Spinal cord (tissue), 10 donors: ENCODE measurements around the gene PRUNE1. TPM values are rescaled to one million over a fixed set of nuclear protein-coding genes. Genes with fewer than 3 reads are reported as not detected.
A peak's percentile ranks its signal among the peaks of the same experiment; 100 is the strongest.

Experiments used
- DNase-seq, 6 donors: peaks; one replicate each; pipeline versions ENCODE4 v3.0.0 to v3.0.0-alpha.2; 2013 to 2015; ENCODE audit warnings: low spot score in 6 of 6, low read depth in 4 of 6
- H3K27ac ChIP-seq: one replicate; pipeline ENCODE4 v1.5.1; 2013; ENCODE audit warnings: low read depth, low read length, control low read depth
- H3K27me3 ChIP-seq: one replicate; pipeline ENCODE4 v1.6.1; 2013; ENCODE audit warnings: low read length; ENCODE audit not compliant: control insufficient read depth, insufficient read depth
- H3K36me3 ChIP-seq: one replicate; pipeline ENCODE4 v1.6.1; 2013; ENCODE audit warnings: low read length; ENCODE audit not compliant: control insufficient read depth, insufficient read depth
- H3K4me1 ChIP-seq: one replicate; pipeline ENCODE4 v1.6.1; 2013; ENCODE audit warnings: low read length; ENCODE audit not compliant: control insufficient read depth, insufficient read depth
- H3K4me3 ChIP-seq: one replicate; pipeline ENCODE4 v1.5.1; 2013; ENCODE audit warnings: low read depth, low read length, control low read depth
- H3K9me3 ChIP-seq: one replicate; pipeline ENCODE4 v1.6.1; 2013; ENCODE audit warnings: low read length; ENCODE audit not compliant: control insufficient read depth, insufficient read depth
- WGBS: methylation state at CpG from one replicate; pipeline ENCODE4 v1.1.5; 2013; ENCODE audit warnings: missing lambda C conversion rate; ENCODE audit not compliant: insufficient coverage; 5-methylcytosine and 5-hydroxymethylcytosine counted together
- polyA plus RNA-seq, 2 donors: library from polyadenylated mRNA; unstranded; fragments of 120-200 nt; gene quantifications; one replicate each; pipeline ENCODE4 v1.2.1, GENCODE V29; 2013; ENCODE audit not compliant: insufficient read length in 2 of 2
- small RNA-seq: library from RNA; depleted of rRNA; stranded (forward); fragments of <200 nt; gene quantifications from one replicate; pipeline ENCODE3, GENCODE V24; 2014; ENCODE audit warnings: low replicate concordance
- total RNA-seq, 2 donors: library from RNA; depleted of rRNA in 1 of 2; stranded (reverse); fragments of 120-200 nt in 1 of 2; fragments of >200 nt in 1 of 2; gene quantifications; one replicate each; pipeline versions ENCODE4 v1.2.3 to v1.2.4, GENCODE V29; 2013 to 2014
- donor health status: healthy.

PRUNE1 gene
- total and polyA plus RNA-seq, 4 donors: 18.9 to 39.4 (median 33.3) TPM

DNA sequence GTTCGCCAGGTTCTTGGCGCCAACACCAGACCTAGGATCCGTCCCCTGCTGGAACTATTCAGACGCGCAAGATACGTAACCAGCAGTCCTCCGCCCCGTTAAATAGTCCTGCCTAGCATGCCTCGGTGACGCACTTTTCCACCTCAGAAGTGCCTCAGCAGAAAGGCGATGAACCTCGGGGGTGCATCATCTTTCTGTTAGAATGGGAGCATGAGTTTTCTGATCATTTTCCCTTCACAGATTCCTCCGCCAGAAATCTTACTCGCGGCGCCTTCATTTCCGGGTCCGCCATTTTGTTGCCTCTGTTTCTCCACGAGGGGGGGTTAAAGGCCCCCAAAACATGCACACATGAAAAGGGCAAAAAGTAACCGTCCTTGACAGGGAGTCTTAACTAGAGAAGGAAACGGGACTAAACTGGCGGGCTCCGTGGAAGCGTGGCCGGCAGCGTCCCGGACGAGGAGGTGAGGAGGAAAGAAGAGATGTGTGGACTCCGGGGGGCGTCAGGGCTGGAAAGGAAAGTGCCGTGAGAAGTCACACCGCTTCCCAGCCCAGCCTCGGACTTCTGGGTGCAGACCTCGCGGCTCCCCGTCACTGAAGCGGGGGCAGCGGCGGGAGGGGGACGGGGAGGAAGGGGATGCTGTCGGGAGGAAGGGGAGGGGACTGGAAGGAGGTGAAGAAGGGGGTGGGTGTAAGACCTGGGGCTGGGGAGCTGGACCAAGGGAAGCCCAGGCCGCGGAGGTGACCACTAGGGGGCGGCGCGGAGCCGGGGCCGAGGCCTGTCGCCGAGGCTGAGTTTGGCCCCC lies 62.4 kb downstream of the PRUNE1 start, which contains the start of gene GABPB2:
Gene GABPB2, plus strand, starts transcription at position 288 of the 803 bp plus-strand sequence. CDS start 17,429 bp downstream, outside the sequence.
- Histone ChIP-seq H3K27ac (peak within 1 kb of the TSS; percentile 100), H3K9me3 (no peaks in the 10 kb centered on the region), H3K4me3 (peak within 1 kb of the TSS; percentile 99), H3K36me3 (peaks cover 33% of the 10 kb centered on the region), H3K4me1 (peaks cover 31% of the 10 kb centered on the region), H3K27me3 (no peaks in the 10 kb centered on the region)
- peak in 5 of 6 donors; percentile 84 to 97 (median 96) for DNase-seq
- 4% methylated on average over 39 of the region's 50 CpGs for WGBS

DNA sequence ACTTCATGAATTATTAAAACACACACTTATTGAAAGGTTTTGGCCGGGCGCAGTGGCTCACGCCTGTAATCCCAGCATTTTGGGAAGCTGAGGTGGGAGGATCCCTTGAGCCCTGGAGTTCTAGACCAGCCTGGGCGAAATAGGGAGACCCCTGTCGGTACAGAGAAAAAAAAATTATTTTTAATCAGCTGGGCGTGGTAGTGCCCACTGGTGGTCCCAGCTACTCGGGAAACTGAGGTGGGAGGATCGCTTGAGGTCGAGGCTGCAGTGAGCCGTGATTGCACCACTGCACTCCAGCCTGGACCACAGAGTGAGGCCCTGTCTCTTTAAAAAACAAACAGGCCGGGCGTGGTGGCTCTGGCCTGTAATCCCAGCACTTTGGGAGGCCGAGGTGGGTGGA lies 64.0 kb downstream of the PRUNE1 start:
- Histone ChIP-seq H3K9me3 (no peaks in the 10 kb centered on the region), H3K27ac (peak overlapping the region; percentile 100), H3K4me3 (no peak overlapping the region), H3K4me1 (peaks cover 27% of the 10 kb centered on the region), H3K27me3 (no peaks in the 10 kb centered on the region), H3K36me3 (peaks cover 23% of the 10 kb centered on the region)
- DNase-seq: no peak
- 71% methylated on average over 10 of the region's 13 CpGs for WGBS

Small RNA genes within 50 kb of the gene (small RNA-seq; reads per million reads assigned to genes)
- not detected for gene RNU6-884P

Other genes with a start within 250 kb of the PRUNE1 start
- gene CTSS, start 242.7 kb upstream of the PRUNE1 start, total RNA-seq: 10 to 100 TPM; 26.2 to 58.8 TPM
- 10 to 100 TPM; 10.7 to 15.8 TPM for gene CTSS, start 242.7 kb upstream of the PRUNE1 start, polyA plus RNA-seq
- gene CTSK, start 200.2 kb upstream of the PRUNE1 start, total RNA-seq: 100 to 1,000 TPM in 1 of 2 donors, 10 to 100 TPM in 1; 73.6 to 153 TPM
- 10 to 100 TPM; 13.9 to 44.5 TPM for gene CTSK, start 200.2 kb upstream of the PRUNE1 start, polyA plus RNA-seq
- gene ARNT, start 131.8 kb upstream of the PRUNE1 start, total RNA-seq: 10 to 100 TPM; 29.3 to 42.7 TPM
- gene ARNT, start 131.8 kb upstream of the PRUNE1 start, polyA plus RNA-seq: 10 to 100 TPM; 20.9 to 30.0 TPM
- under 1 TPM in 1 of 2 donors, not detected in 1; 0.39 TPM for gene CTXND2, start 121.3 kb upstream of the PRUNE1 start, total RNA-seq
- gene CTXND2, start 121.3 kb upstream of the PRUNE1 start, polyA plus RNA-seq: under 1 TPM in 1 of 2 donors, not detected in 1; 0.14 TPM
- 10 to 100 TPM; 39.7 to 58.6 TPM for gene SETDB1, start 82.1 kb upstream of the PRUNE1 start, total RNA-seq
- 10 to 100 TPM; 41.2 to 54.3 TPM for gene SETDB1, start 82.1 kb upstream of the PRUNE1 start, polyA plus RNA-seq
- 100 to 1,000 TPM; 116 to 224 TPM for gene CERS2, start 33.6 kb upstream of the PRUNE1 start, total RNA-seq
- 100 to 1,000 TPM; 163 to 176 TPM for gene CERS2, start 33.6 kb upstream of the PRUNE1 start, polyA plus RNA-seq
- gene ANXA9, start 26.2 kb upstream of the PRUNE1 start, total RNA-seq: 1 to 10 TPM in 1 of 2 donors, under 1 TPM in 1; 0.50 to 2.6 TPM
- gene ANXA9, start 26.2 kb upstream of the PRUNE1 start, polyA plus RNA-seq: 1 to 10 TPM; 5.4 to 8.3 TPM
- gene MINDY1, start 1.5 kb upstream of the PRUNE1 start, total RNA-seq: 10 to 100 TPM; 21.9 to 48.1 TPM
- gene MINDY1, start 1.5 kb upstream of the PRUNE1 start, polyA plus RNA-seq: 10 to 100 TPM; 38.2 to 47.5 TPM
- gene BNIPL, start 28.1 kb downstream of the PRUNE1 start, total RNA-seq: under 1 TPM; 0.20 to 0.83 TPM
- gene BNIPL, start 28.1 kb downstream of the PRUNE1 start, polyA plus RNA-seq: under 1 TPM; 0.73 to 0.93 TPM
- gene C1orf56, start 39.3 kb downstream of the PRUNE1 start, total RNA-seq: 10 to 100 TPM in 1 of 2 donors, 1 to 10 TPM in 1; 4.1 to 11.0 TPM
- 10 to 100 TPM; 13.7 to 16.9 TPM for gene C1orf56, start 39.3 kb downstream of the PRUNE1 start, polyA plus RNA-seq
- 10 to 100 TPM; 59.0 to 73.8 TPM for gene CDC42SE1, start 51.2 kb downstream of the PRUNE1 start, total RNA-seq
- gene CDC42SE1, start 51.2 kb downstream of the PRUNE1 start, polyA plus RNA-seq: 10 to 100 TPM; 86.3 to 89.8 TPM
- 10 to 100 TPM; 34.2 to 54.3 TPM for gene MLLT11, start 51.9 kb downstream of the PRUNE1 start, total RNA-seq
- 100 to 1,000 TPM; 182 to 203 TPM for gene MLLT11, start 51.9 kb downstream of the PRUNE1 start, polyA plus RNA-seq
- gene GABPB2, start 62.3 kb downstream of the PRUNE1 start, total RNA-seq: 10 to 100 TPM; 18.0 to 18.1 TPM
- gene GABPB2, start 62.3 kb downstream of the PRUNE1 start, polyA plus RNA-seq: 1 to 10 TPM; 6.2 to 9.3 TPM
- 10 to 100 TPM; 10.2 to 16.4 TPM for gene SEMA6C, start 138.2 kb downstream of the PRUNE1 start, total RNA-seq
- 10 to 100 TPM; 34.6 to 47.8 TPM for gene SEMA6C, start 138.2 kb downstream of the PRUNE1 start, polyA plus RNA-seq
- 1 to 10 TPM; 4.5 to 5.5 TPM for gene TNFAIP8L2, start 148.2 kb downstream of the PRUNE1 start, total RNA-seq
- gene TNFAIP8L2, start 148.2 kb downstream of the PRUNE1 start, polyA plus RNA-seq: 1 to 10 TPM; 3.2 to 3.9 TPM
- 10 to 100 TPM; 12.9 to 19.1 TPM for gene LYSMD1, start 157.5 kb downstream of the PRUNE1 start, total RNA-seq
- gene LYSMD1, start 157.5 kb downstream of the PRUNE1 start, polyA plus RNA-seq: 10 to 100 TPM; 17.9 to 18.7 TPM
- 10 to 100 TPM; 26.1 to 59.3 TPM for gene SCNM1, start 157.7 kb downstream of the PRUNE1 start, total RNA-seq
- 10 to 100 TPM; 54.8 to 55.8 TPM for gene SCNM1, start 157.7 kb downstream of the PRUNE1 start, polyA plus RNA-seq
- not detected for gene TMOD4, start 167.5 kb downstream of the PRUNE1 start, total RNA-seq
- gene TMOD4, start 167.5 kb downstream of the PRUNE1 start, polyA plus RNA-seq: 1 to 10 TPM in 1 of 2 donors, not detected in 1; 1.2 TPM
- 10 to 100 TPM; 38.6 to 67.7 TPM for gene VPS72, start 181.7 kb downstream of the PRUNE1 start, total RNA-seq
- 10 to 100 TPM; 91.6 to 93.0 TPM for gene VPS72, start 181.7 kb downstream of the PRUNE1 start, polyA plus RNA-seq
- gene PIP5K1A, start 190.1 kb downstream of the PRUNE1 start, total RNA-seq: 10 to 100 TPM; 44.0 to 59.3 TPM
- gene PIP5K1A, start 190.1 kb downstream of the PRUNE1 start, polyA plus RNA-seq: 10 to 100 TPM; 34.9 to 50.9 TPM
- 100 to 1,000 TPM; 108 to 211 TPM for gene PSMD4, start 246.3 kb downstream of the PRUNE1 start, total RNA-seq
- gene PSMD4, start 246.3 kb downstream of the PRUNE1 start, polyA plus RNA-seq: 100 to 1,000 TPM; 178 to 181 TPM